ENCODE measurements around the gene MACC1.

The MACC1 gene

DNA sequence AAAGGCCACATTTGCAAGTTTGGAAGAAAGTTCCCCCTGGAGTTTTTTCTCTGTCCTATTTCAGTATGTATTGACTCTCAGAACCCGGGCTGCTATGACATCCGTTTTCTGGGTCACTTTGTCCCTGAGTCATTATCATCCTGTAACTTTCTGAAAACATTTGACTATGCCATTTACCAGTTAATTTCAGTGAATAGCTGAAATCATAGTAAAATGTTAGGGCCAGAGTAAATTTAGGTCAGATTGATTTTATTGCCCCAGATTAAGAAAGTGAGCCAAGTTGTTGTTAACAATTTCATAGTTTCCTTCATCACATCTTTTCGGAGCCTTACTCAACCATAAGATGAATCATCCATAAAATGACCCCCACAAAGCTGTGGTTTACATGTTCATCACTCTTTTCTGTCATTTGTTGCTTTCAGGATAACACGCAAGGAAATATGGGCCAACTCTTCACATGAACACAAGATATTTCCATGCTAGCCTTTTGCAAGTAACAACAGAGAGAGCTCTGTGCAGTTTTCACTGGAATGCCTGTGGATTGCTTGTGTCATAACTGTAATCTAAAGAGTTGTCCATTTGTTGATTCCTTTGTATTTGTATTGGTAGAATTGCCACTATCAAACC, 3.9 kb upstream of the MACC1 start:
- TF ChIP-seq CTCF (conservative IDR thresholded peaks at IDR 0.05): no peak
- no peak for TF ChIP-seq ZFX (IDR thresholded peaks at IDR 0.05)
- H3K27ac ChIP-seq: no peak overlapping the region

- no peak overlapping the region for H3K27ac ChIP-seq
Observed at GRCh38 chr7:20220293-20220761, 3.1 kb upstream of the MACC1 start.

GRCh38 chr7:20219446-20220292, 2.5 kb upstream of the MACC1 start:
- no peak overlapping the region for H3K27ac ChIP-seq
- TF ChIP-seq ZFX (IDR thresholded peaks at IDR 0.05) (no peak), CTCF (conservative IDR thresholded peaks at IDR 0.05) (no peak)

More at GRCh38 chr7:20220293-20220761, 3.1 kb upstream of the MACC1 start:
- TF ChIP-seq CTCF (conservative IDR thresholded peaks at IDR 0.05) (no peak), ZFX (IDR thresholded peaks at IDR 0.05) (no peak)

- no peak overlapping the region for H3K27ac ChIP-seq
- TF ChIP-seq ZFX (IDR thresholded peaks at IDR 0.05): no peak
- TF ChIP-seq CTCF (conservative IDR thresholded peaks at IDR 0.05): no peak
Observed at GRCh38 chr7:20219062-20219445, 1.9 kb upstream of the MACC1 start.

GRCh38 chr7:20218279-20218678, 1.1 kb upstream of the MACC1 start:
- H3K27ac ChIP-seq: no peak overlapping the region
- no peak for TF ChIP-seq CTCF (conservative IDR thresholded peaks at IDR 0.05)
- TF ChIP-seq ZFX (IDR thresholded peaks at IDR 0.05): no peak

- TF ChIP-seq CTCF (conservative IDR thresholded peaks at IDR 0.05) (no peak), ZFX (IDR thresholded peaks at IDR 0.05) (no peak)
Observed at GRCh38 chr7:20216406-20217036, 663 bp downstream of the MACC1 start.

More at GRCh38 chr7:20216406-20217036, 663 bp downstream of the MACC1 start:
- no peak overlapping the region for H3K27ac ChIP-seq

All from C4-2B (cell line).